Measurements from ENCODE around the gene IL4I1.
A peak's percentile ranks its signal among the peaks of the same experiment; 100 is the strongest.

IL4I1 gene

GRCh38 chr19:49862391-49863253 is 34.1 kb downstream of the IL4I1 start:
- no peak for DNase-seq (ENCODE audit: low read depth)

- no peak for DNase-seq (ENCODE audit: low read depth)
These were observed 34.9 kb downstream of the IL4I1 start for GRCh38 chr19:49861541-49862378.

DNA sequence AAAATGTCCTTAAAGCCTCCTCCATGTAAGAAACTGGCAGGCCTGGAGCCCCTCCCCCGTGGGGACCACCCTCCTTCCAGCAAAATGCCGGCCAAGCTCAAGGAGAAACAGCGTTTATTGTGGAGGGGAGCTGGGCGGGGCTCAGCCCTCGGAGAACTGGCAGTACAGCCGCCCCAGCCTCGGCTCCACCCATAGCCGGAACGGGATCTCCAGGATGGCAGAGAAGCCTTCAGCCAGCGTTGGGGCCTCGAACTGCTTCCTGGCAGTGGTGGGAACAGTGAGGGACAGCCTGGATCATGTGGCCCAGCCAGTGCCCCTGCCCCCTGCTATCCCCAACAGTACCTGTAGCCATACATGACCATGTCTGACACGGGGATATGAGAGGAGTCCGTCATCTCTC is 35.6 kb downstream of the IL4I1 start:
- no peak for DNase-seq (ENCODE audit: low read depth)

DNA sequence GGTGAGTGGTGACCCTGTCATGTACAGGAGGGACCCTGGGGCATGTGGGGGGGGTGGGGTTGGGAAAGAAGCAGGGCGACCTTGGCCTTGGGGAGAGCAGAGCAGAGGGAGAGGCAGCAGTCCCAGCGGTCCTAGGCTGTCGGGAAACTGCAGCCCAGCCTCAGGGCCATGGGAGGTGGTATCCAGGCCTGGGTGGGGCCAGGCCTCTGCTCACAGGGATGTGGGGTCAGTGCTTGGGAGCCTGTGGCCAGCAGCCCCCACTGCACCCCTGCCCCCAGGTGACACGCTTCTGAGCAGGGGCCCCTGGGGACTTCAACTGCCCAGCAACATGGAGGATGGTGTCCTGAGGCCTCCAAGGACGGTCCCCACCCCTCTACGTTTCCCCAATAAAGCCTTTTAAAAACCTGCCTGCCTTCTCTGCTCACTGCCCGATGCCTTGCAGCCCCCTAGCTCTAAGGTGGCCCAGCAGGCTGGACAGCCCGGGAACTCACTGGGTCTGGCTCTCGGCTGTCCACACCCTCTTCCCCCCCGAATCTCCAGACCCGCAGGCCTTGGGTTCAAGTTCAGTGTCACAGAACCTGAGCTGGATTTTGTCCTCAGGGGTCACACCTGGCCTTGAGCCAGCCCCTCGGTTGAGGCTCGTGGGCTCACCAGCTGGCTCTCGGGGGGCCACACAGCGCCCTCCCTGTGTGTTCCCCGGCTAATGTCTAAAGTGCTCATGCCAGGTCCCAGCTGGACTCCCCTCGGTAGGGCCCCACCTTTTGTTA is 36.2 kb downstream of the IL4I1 start:
- no peak for DNase-seq (ENCODE audit: low read depth)

GRCh38 chr19:49859682-49860335 is 36.9 kb downstream of the IL4I1 start:
- no peak for DNase-seq (ENCODE audit: low read depth)

- no peak for DNase-seq (ENCODE audit: low read depth)
These were observed 38.4 kb downstream of the IL4I1 start for GRCh38 chr19:49858088-49858985.

DNA sequence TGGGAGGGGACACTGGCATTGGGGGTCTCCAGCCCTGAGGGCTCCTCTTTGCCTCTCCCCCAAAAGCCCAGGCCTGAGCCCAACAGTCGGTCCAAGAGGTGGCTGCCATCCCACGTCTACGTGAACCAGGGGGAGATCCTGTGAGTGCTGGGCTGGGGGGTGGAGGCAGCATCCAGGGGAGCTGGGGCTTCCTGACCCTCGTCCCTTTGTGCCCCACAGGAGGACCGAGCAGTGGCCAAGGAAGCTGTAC is 38.9 kb downstream of the IL4I1 start:
- DNase-seq (ENCODE audit: low read depth): no peak

DNA sequence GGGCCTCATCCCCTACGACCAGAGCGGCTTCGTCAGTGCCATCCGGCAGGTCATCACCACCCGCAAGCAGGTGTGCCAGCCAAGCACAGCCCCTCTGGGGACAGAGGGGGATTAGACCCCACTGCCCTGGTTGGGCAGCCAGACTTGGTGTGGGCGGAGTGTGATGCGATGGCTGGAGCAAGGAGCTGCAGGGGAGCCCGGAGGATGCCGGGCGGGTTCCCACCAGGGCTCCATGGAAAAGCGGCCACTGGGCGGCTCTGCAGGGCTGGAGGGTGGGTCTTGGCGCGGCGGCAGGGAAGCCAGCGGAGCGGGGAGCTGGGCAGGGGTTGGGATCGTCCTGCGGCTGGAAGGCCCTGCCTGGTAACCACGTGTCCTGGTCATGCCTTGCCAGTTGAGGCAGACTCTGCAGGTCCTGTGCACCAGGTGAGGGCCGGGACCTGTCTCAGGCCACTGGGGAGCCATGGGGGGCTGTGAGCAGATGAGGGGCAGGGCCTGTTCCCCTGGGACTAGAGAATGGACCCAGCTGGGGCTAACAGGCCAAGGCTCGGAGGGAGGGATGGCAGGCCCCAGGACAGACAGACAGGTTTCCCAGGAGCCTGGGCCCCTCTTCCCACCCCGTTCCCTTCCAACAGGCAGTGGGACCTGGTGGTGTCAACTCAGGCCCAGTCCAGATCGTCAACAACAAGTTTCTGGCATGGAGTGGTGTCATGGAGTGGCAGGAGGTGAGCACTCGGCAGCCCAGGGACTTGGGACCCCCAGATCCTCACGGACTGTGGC is 39.4 kb downstream of the IL4I1 start:
- no peak for DNase-seq (ENCODE audit: low read depth)

DNA sequence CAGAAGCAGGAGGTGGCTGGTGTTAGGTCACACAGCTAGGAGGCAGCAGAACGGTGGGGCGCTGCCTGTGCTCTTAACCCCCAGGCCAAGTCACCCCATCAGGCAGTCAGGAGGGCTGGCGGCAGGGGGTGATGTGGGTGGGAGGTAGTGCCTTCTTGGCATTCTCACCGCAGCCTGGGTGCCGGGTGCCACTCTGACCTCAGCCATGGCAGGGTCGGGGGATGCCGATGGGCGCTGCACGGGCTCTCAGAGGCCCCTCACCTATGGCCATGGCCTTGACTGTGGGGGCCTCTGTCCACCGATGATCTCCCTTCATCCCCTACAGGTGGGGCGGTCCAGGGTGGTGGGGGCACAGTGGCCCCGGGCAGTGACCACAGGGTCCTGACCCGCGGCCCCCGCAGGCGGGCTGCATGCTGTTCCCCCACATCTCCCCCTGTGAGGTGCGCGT is 40.1 kb downstream of the IL4I1 start:
- DNase-seq (ENCODE audit: low read depth): no peak

- no peak for DNase-seq (ENCODE audit: low read depth)
These were observed 40.8 kb downstream of the IL4I1 start for GRCh38 chr19:49855676-49856573.

DNA sequence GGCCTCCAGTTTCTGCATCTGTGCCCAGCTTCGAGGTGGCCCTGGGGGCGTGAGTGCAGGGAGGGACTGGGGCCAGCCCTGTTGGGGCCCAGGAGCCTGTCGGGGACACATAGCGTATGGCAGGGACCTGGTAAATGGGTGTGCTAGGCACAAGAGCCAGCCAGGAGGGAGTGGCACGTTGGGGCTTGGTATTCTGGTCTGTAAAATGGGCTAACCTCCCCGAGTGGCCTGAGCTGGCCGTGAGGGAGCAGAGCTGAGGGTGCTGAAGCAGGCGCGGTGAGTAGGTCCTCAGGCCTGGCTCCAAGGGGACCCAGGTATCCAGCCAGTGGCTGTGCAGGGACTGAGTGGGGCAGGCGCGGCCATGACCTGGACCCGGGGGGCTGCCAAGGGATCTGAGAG is 41.4 kb downstream of the IL4I1 start:
- DNase-seq (ENCODE audit: low read depth): no peak

GRCh38 chr19:49854378-49855263 is 42.1 kb downstream of the IL4I1 start:
- DNase-seq (ENCODE audit: low read depth): no peak

DNA sequence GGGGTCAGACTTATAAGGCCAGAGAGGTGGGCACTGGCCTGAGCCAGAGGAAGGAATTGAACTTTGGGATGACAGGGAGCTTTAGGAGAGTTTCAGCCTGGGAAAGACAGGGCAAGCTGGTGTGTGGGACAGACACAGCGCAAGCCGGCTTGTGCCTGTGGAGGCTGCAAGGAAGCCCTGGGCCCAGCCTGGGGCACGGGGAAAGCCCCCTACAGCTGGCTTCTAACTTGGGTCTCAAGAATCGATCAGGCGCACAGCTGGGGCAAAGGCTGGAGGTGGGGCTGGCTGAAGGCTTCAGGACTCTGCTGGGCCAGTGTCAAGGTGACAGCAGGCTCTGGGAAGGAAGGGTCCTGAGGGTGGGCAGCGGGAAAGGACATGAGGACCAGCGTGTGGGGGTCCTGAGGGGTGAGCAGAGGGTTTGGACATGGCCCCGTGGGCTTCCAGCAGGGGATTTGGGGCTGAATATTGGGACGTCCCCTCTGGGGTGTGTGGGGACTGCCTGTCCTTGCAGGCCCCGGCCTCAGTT is 42.8 kb downstream of the IL4I1 start:
- no peak for DNase-seq (ENCODE audit: low read depth)

- DNase-seq (ENCODE audit: low read depth): no peak
These were observed 44.0 kb downstream of the IL4I1 start for GRCh38 chr19:49852631-49853126.

DNA sequence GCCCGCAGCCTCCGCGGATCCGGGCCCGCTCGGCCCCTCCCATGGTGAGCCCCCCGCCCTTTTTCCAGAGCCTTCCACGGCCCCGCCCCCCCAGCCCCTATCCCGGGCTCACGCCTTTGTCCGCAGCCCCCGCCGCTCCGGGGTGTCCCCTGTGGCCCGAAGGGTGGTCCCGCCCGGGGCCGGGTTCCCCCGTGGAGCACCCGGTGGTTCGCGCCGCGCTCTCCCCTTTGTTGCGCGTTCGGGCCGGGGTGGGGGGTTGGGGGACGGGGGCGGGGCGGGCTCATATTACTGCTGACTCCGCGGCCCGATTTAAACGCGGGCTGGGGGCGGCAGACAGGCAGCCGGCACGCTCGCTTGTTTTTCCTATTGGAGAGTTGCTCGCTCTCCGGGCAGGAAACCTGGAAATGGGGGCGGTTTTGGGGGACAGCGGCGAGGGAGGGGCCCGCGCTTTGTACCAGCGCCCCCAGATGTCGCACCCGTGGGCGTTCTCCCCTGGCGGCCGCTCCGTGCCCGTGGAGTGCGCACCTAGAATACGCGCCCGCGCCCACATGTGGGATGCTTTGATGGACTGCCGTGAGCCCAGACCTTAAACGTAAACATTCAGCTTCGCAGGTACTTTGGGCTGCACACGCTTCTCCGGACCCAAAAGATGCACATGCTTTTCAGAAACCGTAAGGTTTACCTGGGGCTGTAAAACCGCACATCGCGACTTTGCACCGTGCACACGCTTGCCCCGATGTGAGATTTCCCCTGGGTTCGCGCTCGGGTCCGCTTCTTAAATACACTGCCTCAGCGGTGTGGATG is 45.0 kb downstream of the IL4I1 start:
- peak; percentile 22 for DNase-seq (ENCODE audit: low read depth)

- peak; percentile 79 for DNase-seq (ENCODE audit: low read depth)
These were observed 46.0 kb downstream of the IL4I1 start, which contains the start of gene PTOV1 for GRCh38 chr19:49850487-49851342. PTOV1 (plus strand) TSS chr19:49851159.

Measured in stimulated activated CD4-positive, alpha-beta T cell treated with anti-CD3 and anti-CD28 coated beads, Interleukin-2, amount 100 ng/mL, for 4 hours (primary cell).